GM21381 (cell line): Measurements from ENCODE around the gene PLSCR2.
"Not testable (repeated sequence)": the region's sequence is repeated elsewhere in the genome, so short reads cannot be mapped to it uniquely, and the experiment has no call there.

ENCODE experiments used
- ATAC-seq: cut with Tn5 transposase; IDR thresholded peaks from one replicate; pipeline ENCODE4 v1.9.1; 2021; ENCODE audit warnings: mild to moderate bottlenecking, moderate library complexity; ENCODE audit not compliant: unreplicated experiment

The PLSCR2 gene

GRCh38 chr3:146469150-146470017, at the start of gene PLSCR2:
Gene PLSCR2, minus strand, starts transcription at chr3:146469561. Its CDS starts 9,657 bp downstream, at chr3:146459904.
- ATAC-seq = peak; percentile 99

- no peak for ATAC-seq
Observed at GRCh38 chr3:146517684-146518435, 48.5 kb upstream of the PLSCR2 start.

- no peak for ATAC-seq
Observed at GRCh38 chr3:146513386-146514051, 44.2 kb upstream of the PLSCR2 start.

- ATAC-seq = no peak
Observed at GRCh38 chr3:146511402-146512134, 42.2 kb upstream of the PLSCR2 start.

GRCh38 chr3:146507331-146508120, 38.2 kb upstream of the PLSCR2 start:
- ATAC-seq = no peak

GRCh38 chr3:146505516-146505915, 36.2 kb upstream of the PLSCR2 start:
- ATAC-seq = no peak

GRCh38 chr3:146504498-146505197, 35.3 kb upstream of the PLSCR2 start:
- no peak for ATAC-seq

- ATAC-seq = peak; percentile 97
Observed at GRCh38 chr3:146503461-146504202, 34.3 kb upstream of the PLSCR2 start.

GRCh38 chr3:146502887-146503460, 33.6 kb upstream of the PLSCR2 start:
- no peak for ATAC-seq

GRCh38 chr3:146501752-146502151, 32.4 kb upstream of the PLSCR2 start:
- no peak for ATAC-seq

GRCh38 chr3:146499701-146500100, 30.3 kb upstream of the PLSCR2 start:
- ATAC-seq = no peak

- no peak for ATAC-seq
Observed at GRCh38 chr3:146498002-146498736, 28.8 kb upstream of the PLSCR2 start.

GRCh38 chr3:146497145-146497843, 27.9 kb upstream of the PLSCR2 start:
- ATAC-seq = not testable (repeated sequence)

- ATAC-seq = no peak
Observed at GRCh38 chr3:146496726-146497125, 27.4 kb upstream of the PLSCR2 start.

- ATAC-seq = no peak
Observed at GRCh38 chr3:146496251-146496650, 26.9 kb upstream of the PLSCR2 start.

GRCh38 chr3:146493761-146494160, 24.4 kb upstream of the PLSCR2 start:
- no peak for ATAC-seq

- no peak for ATAC-seq
Observed at GRCh38 chr3:146493221-146493620, 23.9 kb upstream of the PLSCR2 start.
